Measurements from ENCODE around the gene CTTNBP2. TPM values are rescaled to one million over a fixed set of nuclear protein-coding genes. Genes with fewer than 3 reads are reported as not detected.

The CTTNBP2 gene
- polyA plus RNA-seq, 3 donors = 29.6 to 34.5 (median 30.6) TPM

GRCh38 chr7:117769085-117769484, 104.2 kb downstream of the CTTNBP2 start:
- no peak for DNase-seq (ENCODE audit: extremely low read depth in 1 of 11, low read depth in 9 of 11, low spot score in 4 of 11)

GRCh38 chr7:117767951-117768350, 105.3 kb downstream of the CTTNBP2 start:
- no peak for DNase-seq (ENCODE audit: extremely low read depth in 1 of 11, low read depth in 9 of 11, low spot score in 4 of 11)

- DNase-seq (ENCODE audit: extremely low read depth in 1 of 11, low read depth in 9 of 11, low spot score in 4 of 11) = no peak
These were observed 106.3 kb downstream of the CTTNBP2 start for GRCh38 chr7:117766913-117767312.

- DNase-seq (ENCODE audit: extremely low read depth in 1 of 11, low read depth in 9 of 11, low spot score in 4 of 11) = no peak
These were observed 109.2 kb downstream of the CTTNBP2 start for GRCh38 chr7:117764031-117764430.

GRCh38 chr7:117762055-117762454, 111.2 kb downstream of the CTTNBP2 start:
- no peak for DNase-seq (ENCODE audit: extremely low read depth in 1 of 11, low read depth in 9 of 11, low spot score in 4 of 11)

GRCh38 chr7:117759950-117760640, 113.1 kb downstream of the CTTNBP2 start:
- DNase-seq (ENCODE audit: extremely low read depth in 1 of 11, low read depth in 9 of 11, low spot score in 4 of 11) = no peak

- DNase-seq (ENCODE audit: extremely low read depth in 1 of 11, low read depth in 9 of 11, low spot score in 4 of 11) = no peak
These were observed 115.8 kb downstream of the CTTNBP2 start for GRCh38 chr7:117757440-117757839.

GRCh38 chr7:117756586-117757085, 116.6 kb downstream of the CTTNBP2 start:
- no peak for DNase-seq (ENCODE audit: extremely low read depth in 1 of 11, low read depth in 9 of 11, low spot score in 4 of 11)

- no peak for DNase-seq (ENCODE audit: extremely low read depth in 1 of 11, low read depth in 9 of 11, low spot score in 4 of 11)
These were observed 118.1 kb downstream of the CTTNBP2 start for GRCh38 chr7:117755136-117755535.

- DNase-seq (ENCODE audit: extremely low read depth in 1 of 11, low read depth in 9 of 11, low spot score in 4 of 11) = no peak
These were observed 121.5 kb downstream of the CTTNBP2 start for GRCh38 chr7:117751775-117752174.

GRCh38 chr7:117750612-117751563, 122.4 kb downstream of the CTTNBP2 start:
- no peak for DNase-seq (ENCODE audit: extremely low read depth in 1 of 11, low read depth in 9 of 11, low spot score in 4 of 11)

- DNase-seq (ENCODE audit: extremely low read depth in 1 of 11, low read depth in 9 of 11, low spot score in 4 of 11) = no peak
These were observed 131.3 kb downstream of the CTTNBP2 start for GRCh38 chr7:117741962-117742361.

GRCh38 chr7:117739085-117739484, 134.2 kb downstream of the CTTNBP2 start:
- DNase-seq (ENCODE audit: extremely low read depth in 1 of 11, low read depth in 9 of 11, low spot score in 4 of 11) = no peak

GRCh38 chr7:117737926-117738325, 135.3 kb downstream of the CTTNBP2 start:
- DNase-seq (ENCODE audit: extremely low read depth in 1 of 11, low read depth in 9 of 11, low spot score in 4 of 11) = no peak

GRCh38 chr7:117731455-117731854, 141.8 kb downstream of the CTTNBP2 start:
- no peak for DNase-seq (ENCODE audit: extremely low read depth in 1 of 11, low read depth in 9 of 11, low spot score in 4 of 11)

GRCh38 chr7:117730390-117730789, 142.9 kb downstream of the CTTNBP2 start:
- DNase-seq (ENCODE audit: extremely low read depth in 1 of 11, low read depth in 9 of 11, low spot score in 4 of 11) = no peak

GRCh38 chr7:117728890-117729624, 144.2 kb downstream of the CTTNBP2 start:
- no peak for DNase-seq (ENCODE audit: extremely low read depth in 1 of 11, low read depth in 9 of 11, low spot score in 4 of 11)

- DNase-seq (ENCODE audit: extremely low read depth in 1 of 11, low read depth in 9 of 11, low spot score in 4 of 11) = no peak
These were observed 148.3 kb downstream of the CTTNBP2 start for GRCh38 chr7:117724898-117725297.

GRCh38 chr7:117719377-117719776, 153.9 kb downstream of the CTTNBP2 start:
- no peak for DNase-seq (ENCODE audit: extremely low read depth in 1 of 11, low read depth in 9 of 11, low spot score in 4 of 11)
